GM10248 (cell line): ENCODE measurements around the gene UCMA.

Source experiments
- CTCF ChIA-PET: fragments of 300-600 bp; sonication (Branson Sonifier 250); formaldehyde crosslinking; extraction: SDS; loops from one replicate; lab custom pipeline; 2021; ENCODE audit warnings: antibody characterized with exemption; lab: Yijun Ruan, JAX
- POLR2A ChIA-PET: fragments of 350-650 bp; sonication (Branson Sonifier 250); formaldehyde crosslinking; extraction: SDS; loops from one replicate; lab custom pipeline; 2020; ENCODE audit warnings: antibody characterized with exemption; lab: Yijun Ruan, JAX
- DNase-seq: peaks from one replicate; pipeline ENCODE4 v3.0.0; 2012; ENCODE audit errors: extremely low spot score
- TF ChIP-seq, protein P1 (sequence below): IDR thresholded peaks from 2 replicates; pipeline ENCODE4 v1.5.1; 2012; ENCODE audit warnings: mild to moderate bottlenecking, low read depth; ENCODE audit errors: extremely low read depth, missing control alignments, control extremely low read depth

The UCMA gene

DNA sequence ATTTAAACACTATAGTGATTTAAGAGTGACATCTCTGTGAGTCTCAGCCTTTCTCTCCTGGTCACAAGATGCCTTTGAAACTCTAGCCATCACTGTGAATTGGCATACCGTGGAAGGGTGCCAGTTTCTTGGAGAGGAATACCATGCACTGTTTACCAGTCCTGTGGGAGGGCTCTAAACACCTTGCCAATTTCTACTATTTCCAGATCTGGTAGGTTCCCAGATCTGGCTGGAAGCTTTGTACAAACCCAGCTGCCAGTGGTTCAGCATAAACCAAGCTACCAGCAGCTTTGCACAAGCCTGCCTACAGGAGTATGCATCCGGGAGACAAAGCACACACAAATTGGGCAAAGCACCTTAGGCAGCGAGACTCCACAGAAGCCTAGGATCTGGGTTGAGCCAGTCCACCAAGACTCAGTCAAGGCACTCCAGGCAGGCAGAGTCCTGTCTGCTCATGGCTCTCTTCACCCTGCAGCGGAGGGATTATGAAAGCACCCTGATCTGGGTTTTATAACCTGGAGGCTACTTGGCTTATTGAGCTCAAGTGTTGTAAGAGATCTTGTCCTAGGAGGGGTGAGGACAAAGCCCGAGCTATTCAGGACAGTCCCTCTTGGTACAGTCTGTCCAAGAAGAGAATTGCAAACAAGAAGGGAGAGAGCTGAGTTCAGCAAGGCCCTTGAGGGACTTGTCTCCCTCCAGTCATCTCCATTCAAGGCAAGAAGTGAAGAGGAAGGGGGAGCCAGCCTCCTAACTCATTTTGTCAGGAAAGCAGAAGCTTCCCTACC is 49.3 kb downstream of the UCMA start:
- TF ChIP-seq, protein P1, sequence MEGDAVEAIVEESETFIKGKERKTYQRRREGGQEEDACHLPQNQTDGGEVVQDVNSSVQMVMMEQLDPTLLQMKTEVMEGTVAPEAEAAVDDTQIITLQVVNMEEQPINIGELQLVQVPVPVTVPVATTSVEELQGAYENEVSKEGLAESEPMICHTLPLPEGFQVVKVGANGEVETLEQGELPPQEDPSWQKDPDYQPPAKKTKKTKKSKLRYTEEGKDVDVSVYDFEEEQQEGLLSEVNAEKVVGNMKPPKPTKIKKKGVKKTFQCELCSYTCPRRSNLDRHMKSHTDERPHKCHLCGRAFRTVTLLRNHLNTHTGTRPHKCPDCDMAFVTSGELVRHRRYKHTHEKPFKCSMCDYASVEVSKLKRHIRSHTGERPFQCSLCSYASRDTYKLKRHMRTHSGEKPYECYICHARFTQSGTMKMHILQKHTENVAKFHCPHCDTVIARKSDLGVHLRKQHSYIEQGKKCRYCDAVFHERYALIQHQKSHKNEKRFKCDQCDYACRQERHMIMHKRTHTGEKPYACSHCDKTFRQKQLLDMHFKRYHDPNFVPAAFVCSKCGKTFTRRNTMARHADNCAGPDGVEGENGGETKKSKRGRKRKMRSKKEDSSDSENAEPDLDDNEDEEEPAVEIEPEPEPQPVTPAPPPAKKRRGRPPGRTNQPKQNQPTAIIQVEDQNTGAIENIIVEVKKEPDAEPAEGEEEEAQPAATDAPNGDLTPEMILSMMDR = no peak
- ChIA-PET CTCF (interaction anchor here (0.8 to 2.5 kb wide), 8 partner anchors 9 to 144 kb away, joined by 3 to 9 read pairs (median 3); partner anchors contain the start of genes MCM10 and OPTN), POLR2A (no interaction called here)
- DNase-seq = no peak

GRCh38 chr10:13184276-13184675 is 49.9 kb downstream of the UCMA start:
- CTCF ChIA-PET = interaction anchor here (2.4 to 2.5 kb wide), 2 partner anchors 10 to 23 kb away, joined by 8 to 9 read pairs; partner anchors contain the start of gene MCM10
- POLR2A ChIA-PET = no interaction called here
- no peak for DNase-seq
- TF ChIP-seq, protein P1 = no peak

DNA sequence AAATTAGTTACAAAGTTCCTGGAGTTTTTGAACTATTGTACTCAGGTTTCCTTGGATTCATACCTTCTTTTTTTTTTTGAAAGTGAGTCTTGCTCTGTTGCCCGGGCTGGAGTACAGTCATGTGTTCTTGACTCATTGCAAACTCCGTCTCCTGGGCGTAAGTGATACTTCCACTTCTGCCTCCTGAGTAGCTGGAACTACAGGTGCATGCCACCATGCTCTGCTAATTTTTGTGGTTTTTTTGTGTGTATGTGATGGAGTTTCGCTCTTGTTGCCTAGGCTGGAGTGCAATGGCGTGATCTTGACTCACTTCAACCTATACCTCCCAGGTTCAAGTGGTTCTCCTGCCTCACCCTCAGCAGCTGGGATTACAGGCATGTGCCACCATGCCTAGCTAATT is 50.5 kb downstream of the UCMA start:
- ChIA-PET CTCF (interaction anchor here (2.4 to 2.5 kb wide), 2 partner anchors 10 to 22 kb away, joined by 8 to 9 read pairs; partner anchors contain the start of gene MCM10), POLR2A (no interaction called here)
- DNase-seq = no peak
- TF ChIP-seq, protein P1 = no peak

GRCh38 chr10:13182424-13182823 is 51.8 kb downstream of the UCMA start:
- CTCF ChIA-PET = interaction anchor here (0.9 kb wide), 1 partner anchor 9 kb away, joined by 3 read pairs; no protein-coding TSS in a partner anchor
- DNase-seq = no peak
- POLR2A ChIA-PET = no interaction called here
- TF ChIP-seq, protein P1 = no peak

- TF ChIP-seq, protein P1 = no peak
- POLR2A ChIA-PET = no interaction called here
- CTCF ChIA-PET = interaction anchor here (1.5 to 2.1 kb wide), 3 partner anchors 9 to 17 kb away, joined by 3 to 10 read pairs (median 6); no protein-coding TSS in a partner anchor
- DNase-seq = no peak
Measured at GRCh38 chr10:13180788-13181187, 53.4 kb downstream of the UCMA start.

DNA sequence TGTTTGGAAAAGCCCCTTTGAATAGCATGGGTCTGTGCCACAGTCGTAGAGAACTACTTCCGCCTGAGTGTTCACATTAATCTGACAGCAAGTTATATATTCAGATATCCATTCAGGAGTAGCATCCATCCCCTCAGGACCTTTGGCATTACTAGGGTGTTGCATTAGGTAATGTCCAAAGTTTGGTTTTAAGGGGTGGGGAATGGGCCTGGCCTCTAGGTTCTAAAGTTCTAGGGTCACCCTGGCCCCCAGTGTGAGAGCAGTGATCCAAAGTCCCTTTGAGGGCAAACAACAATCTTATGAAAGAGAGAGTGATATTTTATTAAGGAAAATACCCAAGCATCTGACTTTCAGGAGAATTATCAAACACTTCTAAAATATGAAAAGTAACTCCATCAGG is 60.6 kb downstream of the UCMA start:
- ChIA-PET POLR2A (no interaction called here), CTCF (interaction anchor here (1.2 to 4.9 kb wide), 3 partner anchors 9 to 12 kb away, joined by 3 to 30 read pairs (median 29); partner anchors contain the start of gene MCM10)
- TF ChIP-seq, protein P1 = no peak

More for the DNA sequence above, 60.6 kb downstream of the UCMA start:
- no peak for DNase-seq
